Transverse colon (tissue), 3 donors: Measurements from ENCODE around the gene SYMPK.

Experiments
- CTCF ChIP-seq, 5 experiments: fragments of 200-600 bp in 3 of 5; fragments of 450-650 bp in 2 of 5; sonication (generic) in 3 of 5; IDR thresholded peaks; 1 replicate in 2 of 5; 2 replicates in 3 of 5; pipeline ENCODE4 v1.5.1; 2016 to 2017; ENCODE audit warnings: antibody characterized with exemption in 5 of 5, inconsistent platforms in 3 of 5, mild to moderate bottlenecking in 2 of 5, moderate library complexity in 1 of 5
- EP300 ChIP-seq: sonication (generic); formaldehyde crosslinking; IDR thresholded peaks from one replicate; pipeline ENCODE4 v1.6.1; 2017; ENCODE audit warnings: antibody characterized with exemption, low read depth

- TF ChIP-seq EP300 (no peak), CTCF (IDR thresholded peaks at IDR 0.05) (no peak)
Observed at GRCh38 chr19:45772912-45773311, 90.0 kb downstream of the SYMPK start.
